Fibroblast of lung (primary cell): ENCODE measurements around the gene VTI1A.

Experiments used
- EZH2 ChIP-seq: IDR thresholded peaks from 2 replicates; pipeline ENCODE4 v1.5.1; 2012; ENCODE audit warnings: low read length, control low read depth, mild to moderate bottlenecking; ENCODE audit errors: missing control alignments
- TF ChIP-seq, protein P1 (sequence below), 2 donors: IDR thresholded peaks in 1 of 2; conservative IDR thresholded peaks in 1 of 2; 1 replicate in 1 of 2; 2 replicates in 1 of 2; pipeline ENCODE4 v1.5.1; 2011 to 2012; ENCODE audit warnings: low read length in 2 of 2, control low read depth in 1 of 2, inconsistent platforms in 1 of 2, low read depth in 1 of 2, mild to moderate bottlenecking in 1 of 2

DNA sequence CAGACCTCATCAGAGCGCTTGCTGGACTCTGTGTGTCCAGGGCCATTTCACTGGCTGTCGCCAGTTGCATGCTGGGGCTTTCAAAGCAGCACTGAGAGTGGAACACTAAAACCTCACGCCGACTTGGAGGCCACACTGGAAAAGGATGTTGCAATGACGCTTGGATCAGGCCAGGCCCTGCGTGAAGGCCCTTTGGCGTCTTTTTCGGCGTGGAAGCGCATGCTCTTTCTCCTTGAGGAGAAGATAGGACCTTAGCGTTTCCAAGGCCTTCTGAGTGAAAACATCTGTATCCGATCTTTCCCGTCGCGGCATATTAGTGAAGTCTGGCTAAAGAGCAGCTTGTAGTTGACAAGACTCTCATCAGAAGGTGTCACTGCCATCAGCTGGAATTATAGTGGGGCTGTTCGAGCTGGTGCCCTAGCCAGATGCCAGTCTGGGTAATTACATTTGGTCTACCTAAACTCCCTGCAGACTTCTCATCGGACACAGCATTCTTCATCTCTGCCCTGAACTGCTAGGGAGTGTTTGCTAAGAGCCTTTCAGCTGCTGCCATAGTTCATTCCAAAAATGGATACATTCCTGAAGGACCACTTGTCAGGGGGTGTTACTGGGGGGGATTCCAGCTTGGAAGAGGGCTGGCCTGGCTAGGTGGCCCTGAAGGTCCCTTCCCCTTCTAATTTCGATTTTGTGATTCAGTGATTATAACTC lies 335.3 kb downstream of the VTI1A start:
- TF ChIP-seq, protein P1, sequence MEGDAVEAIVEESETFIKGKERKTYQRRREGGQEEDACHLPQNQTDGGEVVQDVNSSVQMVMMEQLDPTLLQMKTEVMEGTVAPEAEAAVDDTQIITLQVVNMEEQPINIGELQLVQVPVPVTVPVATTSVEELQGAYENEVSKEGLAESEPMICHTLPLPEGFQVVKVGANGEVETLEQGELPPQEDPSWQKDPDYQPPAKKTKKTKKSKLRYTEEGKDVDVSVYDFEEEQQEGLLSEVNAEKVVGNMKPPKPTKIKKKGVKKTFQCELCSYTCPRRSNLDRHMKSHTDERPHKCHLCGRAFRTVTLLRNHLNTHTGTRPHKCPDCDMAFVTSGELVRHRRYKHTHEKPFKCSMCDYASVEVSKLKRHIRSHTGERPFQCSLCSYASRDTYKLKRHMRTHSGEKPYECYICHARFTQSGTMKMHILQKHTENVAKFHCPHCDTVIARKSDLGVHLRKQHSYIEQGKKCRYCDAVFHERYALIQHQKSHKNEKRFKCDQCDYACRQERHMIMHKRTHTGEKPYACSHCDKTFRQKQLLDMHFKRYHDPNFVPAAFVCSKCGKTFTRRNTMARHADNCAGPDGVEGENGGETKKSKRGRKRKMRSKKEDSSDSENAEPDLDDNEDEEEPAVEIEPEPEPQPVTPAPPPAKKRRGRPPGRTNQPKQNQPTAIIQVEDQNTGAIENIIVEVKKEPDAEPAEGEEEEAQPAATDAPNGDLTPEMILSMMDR (conservative IDR thresholded peaks at IDR 0.05 in 1 of 2, IDR thresholded peaks at IDR 0.05 in 1 of 2; ENCODE audit: low read depth in 1 of 2, low read length in 2 of 2): no peak
- TF ChIP-seq EZH2: no peak
